Stimulated activated naive CD8-positive, alpha-beta T cell treated with anti-CD3 and anti-CD28 coated beads, Interleukin-15, Interleukin-2, amounts not matched to agents 100 ng/mL and 50 ng/mL, for 24 hours (primary cell): ENCODE data around the gene FAM234B.

ENCODE experiments used
- H3K27ac Mint-ChIP-seq: one replicate; pipeline ENCODE4 v1.8.0; 2021; ENCODE audit warnings: mild to moderate bottlenecking, mixed read lengths
- H3K27me3 Mint-ChIP-seq: one replicate; pipeline ENCODE4 v1.8.0; 2021; ENCODE audit warnings: mixed read lengths
- H3K36me3 Mint-ChIP-seq: one replicate; pipeline ENCODE4 v1.8.0; 2021; ENCODE audit warnings: low read depth, mixed read lengths
- H3K4me1 Mint-ChIP-seq: one replicate; pipeline ENCODE4 v1.8.0; 2021; ENCODE audit warnings: low read depth, mixed read lengths
- H3K4me3 Mint-ChIP-seq: one replicate; pipeline ENCODE4 v1.8.0; 2021; ENCODE audit warnings: mild to moderate bottlenecking, mixed read lengths
- H3K9me3 Mint-ChIP-seq: one replicate; pipeline ENCODE4 v1.8.0; 2021; ENCODE audit warnings: mixed read lengths

FAM234B gene

GRCh38 chr12:13085968-13086686 is 41.9 kb downstream of the FAM234B start:
- Mint-ChIP-seq H3K9me3 (no peaks in the 10 kb centered on the region), H3K4me1 (peaks cover 6% of the 10 kb centered on the region), H3K27me3 (no peaks in the 10 kb centered on the region), H3K36me3 (peaks cover 15% of the 10 kb centered on the region), H3K4me3 (no peak overlapping the region), H3K27ac (no peak overlapping the region)

DNA sequence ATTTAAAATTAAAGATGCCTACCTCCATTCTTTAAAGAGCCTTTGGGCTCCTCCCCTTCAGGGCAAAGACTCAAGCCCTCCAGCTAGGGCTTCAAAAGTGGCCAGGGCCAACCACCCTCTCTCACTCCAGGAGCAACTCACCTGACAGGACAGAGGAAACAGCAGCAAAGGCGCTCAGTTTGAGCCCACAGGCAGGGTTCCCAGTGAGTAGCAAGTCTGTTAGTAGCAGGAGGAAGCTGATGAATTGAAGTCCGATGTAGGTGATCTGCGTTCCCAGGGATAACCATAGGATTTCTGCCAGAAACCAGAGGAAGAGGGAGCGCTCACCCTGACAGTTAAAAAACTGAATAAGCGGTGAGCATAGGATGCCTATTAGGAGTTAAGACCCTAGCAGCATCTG is 43.6 kb downstream of the FAM234B start:
- H3K4me3 Mint-ChIP-seq = no peak overlapping the region
- peaks cover 14% of the 10 kb centered on the region for H3K36me3 Mint-ChIP-seq
- no peaks in the 10 kb centered on the region for H3K9me3 Mint-ChIP-seq
- H3K27me3 Mint-ChIP-seq = no peaks in the 10 kb centered on the region
- no peak overlapping the region for H3K27ac Mint-ChIP-seq
- peaks cover 6% of the 10 kb centered on the region for H3K4me1 Mint-ChIP-seq

DNA sequence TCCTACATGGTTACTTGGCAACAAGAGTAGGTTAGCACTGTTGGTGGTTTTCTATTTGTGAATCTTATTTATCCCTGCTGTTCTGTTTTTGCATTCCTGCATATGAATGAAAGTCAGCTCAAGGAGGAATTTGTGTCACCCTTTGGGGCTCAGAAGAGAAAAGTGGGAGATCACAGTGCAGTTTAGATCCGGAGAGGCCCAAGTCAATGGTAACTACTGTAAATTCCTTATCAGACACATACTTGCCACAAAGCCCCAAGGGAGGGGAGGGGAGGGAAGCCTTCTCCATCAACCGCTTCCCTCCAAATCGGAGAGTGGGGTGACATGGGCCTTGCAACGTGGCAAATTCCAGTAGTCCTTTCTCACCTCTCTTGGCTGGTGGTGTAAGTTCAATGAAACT is 44.3 kb downstream of the FAM234B start:
- no peaks in the 10 kb centered on the region for H3K27me3 Mint-ChIP-seq
- no peak overlapping the region for H3K27ac Mint-ChIP-seq
- no peaks in the 10 kb centered on the region for H3K9me3 Mint-ChIP-seq
- peaks cover 14% of the 10 kb centered on the region for H3K36me3 Mint-ChIP-seq
- no peak overlapping the region for H3K4me3 Mint-ChIP-seq
- H3K4me1 Mint-ChIP-seq = peaks cover 6% of the 10 kb centered on the region

DNA sequence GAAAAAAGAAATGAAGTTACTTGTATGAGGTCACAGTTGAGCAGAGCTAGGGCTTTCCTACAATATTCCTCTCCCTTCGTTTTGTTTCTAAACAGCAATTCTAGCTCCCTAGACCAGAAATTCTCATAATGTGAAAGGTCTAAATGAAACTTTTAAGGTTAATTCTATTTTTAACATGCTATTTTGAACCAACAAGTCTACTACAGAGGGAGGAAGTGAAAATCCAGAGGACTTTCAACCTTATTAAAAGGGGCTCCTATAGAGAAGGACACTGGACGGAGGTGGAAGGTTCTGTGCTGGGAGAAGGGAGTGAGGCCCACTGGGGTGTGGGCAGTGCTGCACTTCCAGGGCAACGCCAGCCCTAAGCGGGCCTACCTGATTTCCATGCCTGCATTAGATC is 45.9 kb downstream of the FAM234B start:
- H3K27me3 Mint-ChIP-seq = no peaks in the 10 kb centered on the region
- H3K36me3 Mint-ChIP-seq = peaks cover 7% of the 10 kb centered on the region
- no peak overlapping the region for H3K4me3 Mint-ChIP-seq
- no peak overlapping the region for H3K27ac Mint-ChIP-seq
- peaks cover 15% of the 10 kb centered on the region for H3K4me1 Mint-ChIP-seq
- H3K9me3 Mint-ChIP-seq = no peaks in the 10 kb centered on the region

- H3K36me3 Mint-ChIP-seq = no peaks in the 10 kb centered on the region
- no peak overlapping the region for H3K4me3 Mint-ChIP-seq
- H3K9me3 Mint-ChIP-seq = no peaks in the 10 kb centered on the region
- no peaks in the 10 kb centered on the region for H3K27me3 Mint-ChIP-seq
- peaks cover 9% of the 10 kb centered on the region for H3K4me1 Mint-ChIP-seq
- H3K27ac Mint-ChIP-seq = no peak overlapping the region
Measured at GRCh38 chr12:13091832-13092231, 47.7 kb downstream of the FAM234B start.

DNA sequence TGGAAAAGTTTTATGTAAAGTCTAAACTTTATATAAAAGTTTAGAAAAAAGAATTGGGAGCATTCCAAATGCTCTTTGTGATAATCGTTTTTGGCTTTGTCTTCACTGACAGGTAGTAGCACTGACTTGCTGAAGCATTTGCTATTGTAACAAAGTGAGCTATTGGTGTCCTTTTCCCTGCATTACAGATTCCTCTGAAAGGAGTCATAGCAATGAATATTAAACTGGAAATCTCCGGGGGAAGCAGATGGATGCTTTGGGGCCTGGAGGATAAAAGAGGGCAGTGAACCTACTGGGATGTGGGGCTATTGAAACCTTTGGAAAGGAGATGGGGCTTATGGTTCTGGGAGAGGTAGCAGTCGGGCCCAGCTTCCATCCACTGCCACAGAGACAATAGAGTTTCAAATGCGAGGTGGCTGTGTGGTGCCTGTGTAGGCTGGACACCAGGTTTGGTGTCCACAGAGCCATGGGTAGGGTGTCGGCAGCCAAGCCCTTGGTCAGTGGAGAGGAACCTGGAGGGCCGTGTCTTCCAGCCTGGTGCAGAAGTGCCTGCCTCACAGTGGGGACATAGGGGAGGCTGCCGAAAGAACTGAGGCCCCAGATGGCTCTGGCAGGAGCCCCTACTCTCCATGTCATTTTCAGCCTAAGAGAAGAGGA is 49.1 kb downstream of the FAM234B start:
- no peaks in the 10 kb centered on the region for H3K9me3 Mint-ChIP-seq
- H3K27ac Mint-ChIP-seq = no peak overlapping the region
- no peaks in the 10 kb centered on the region for H3K36me3 Mint-ChIP-seq
- no peaks in the 10 kb centered on the region for H3K27me3 Mint-ChIP-seq
- H3K4me3 Mint-ChIP-seq = no peak overlapping the region
- peaks cover 22% of the 10 kb centered on the region for H3K4me1 Mint-ChIP-seq

DNA sequence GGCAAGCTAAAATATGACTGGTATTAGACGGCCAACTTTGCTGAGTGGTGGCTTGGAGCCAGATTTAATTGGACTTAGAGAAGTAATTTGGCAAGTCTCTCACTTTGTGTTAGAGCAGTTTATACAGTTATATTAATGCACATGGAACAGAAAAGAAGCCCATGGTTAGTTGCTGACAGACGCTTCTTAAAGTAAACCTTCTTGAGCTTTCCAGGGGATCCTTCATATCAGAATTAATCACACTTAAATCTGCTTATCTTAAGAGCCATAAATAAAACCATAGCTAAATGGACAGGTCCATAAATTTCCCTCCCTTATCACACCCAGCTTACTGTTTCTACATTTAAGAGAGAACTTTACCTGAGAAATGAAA is 49.7 kb downstream of the FAM234B start:
- Mint-ChIP-seq H3K4me3 (no peak overlapping the region), H3K27ac (peak overlapping the region; percentile 37), H3K27me3 (no peaks in the 10 kb centered on the region), H3K9me3 (no peaks in the 10 kb centered on the region), H3K4me1 (peaks cover 28% of the 10 kb centered on the region), H3K36me3 (no peaks in the 10 kb centered on the region)

DNA sequence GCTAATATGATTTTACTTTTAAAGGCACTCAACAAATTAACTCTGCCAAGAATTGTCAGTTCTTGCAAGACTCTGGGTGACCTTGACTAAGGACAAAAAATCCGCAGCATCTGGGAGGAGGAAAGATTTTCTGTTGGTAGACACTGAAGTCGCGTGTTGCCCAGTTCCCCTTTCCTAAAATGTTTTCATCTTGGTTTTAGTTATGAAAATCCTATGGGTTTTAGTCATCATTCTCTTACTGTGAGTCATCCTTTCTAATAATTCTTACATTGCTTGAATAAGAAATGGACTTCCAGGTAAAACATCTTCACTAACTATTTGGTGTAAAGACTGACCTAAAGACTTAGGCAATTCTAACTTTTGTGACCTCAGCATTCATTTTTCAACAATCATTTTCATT is 50.2 kb downstream of the FAM234B start:
- Mint-ChIP-seq H3K9me3 (no peaks in the 10 kb centered on the region), H3K36me3 (no peaks in the 10 kb centered on the region), H3K27ac (no peak overlapping the region), H3K4me1 (peaks cover 33% of the 10 kb centered on the region), H3K4me3 (no peak overlapping the region), H3K27me3 (no peaks in the 10 kb centered on the region)

GRCh38 chr12:13095266-13095995 is 51.2 kb downstream of the FAM234B start:
- H3K9me3 Mint-ChIP-seq = no peaks in the 10 kb centered on the region

GRCh38 chr12:13097491-13098011 is 53.4 kb downstream of the FAM234B start:
- Mint-ChIP-seq H3K36me3 (no peaks in the 10 kb centered on the region), H3K27me3 (no peaks in the 10 kb centered on the region), H3K27ac (peak overlapping the region; percentile 70), H3K4me3 (peak overlapping the region; percentile 58), H3K4me1 (peaks cover 65% of the 10 kb centered on the region), H3K9me3 (no peaks in the 10 kb centered on the region)

More at GRCh38 chr12:13095266-13095995, 51.2 kb downstream of the FAM234B start:
- Mint-ChIP-seq H3K27me3 (no peaks in the 10 kb centered on the region), H3K4me1 (peaks cover 44% of the 10 kb centered on the region), H3K36me3 (no peaks in the 10 kb centered on the region), H3K4me3 (no peak overlapping the region), H3K27ac (no peak overlapping the region)

DNA sequence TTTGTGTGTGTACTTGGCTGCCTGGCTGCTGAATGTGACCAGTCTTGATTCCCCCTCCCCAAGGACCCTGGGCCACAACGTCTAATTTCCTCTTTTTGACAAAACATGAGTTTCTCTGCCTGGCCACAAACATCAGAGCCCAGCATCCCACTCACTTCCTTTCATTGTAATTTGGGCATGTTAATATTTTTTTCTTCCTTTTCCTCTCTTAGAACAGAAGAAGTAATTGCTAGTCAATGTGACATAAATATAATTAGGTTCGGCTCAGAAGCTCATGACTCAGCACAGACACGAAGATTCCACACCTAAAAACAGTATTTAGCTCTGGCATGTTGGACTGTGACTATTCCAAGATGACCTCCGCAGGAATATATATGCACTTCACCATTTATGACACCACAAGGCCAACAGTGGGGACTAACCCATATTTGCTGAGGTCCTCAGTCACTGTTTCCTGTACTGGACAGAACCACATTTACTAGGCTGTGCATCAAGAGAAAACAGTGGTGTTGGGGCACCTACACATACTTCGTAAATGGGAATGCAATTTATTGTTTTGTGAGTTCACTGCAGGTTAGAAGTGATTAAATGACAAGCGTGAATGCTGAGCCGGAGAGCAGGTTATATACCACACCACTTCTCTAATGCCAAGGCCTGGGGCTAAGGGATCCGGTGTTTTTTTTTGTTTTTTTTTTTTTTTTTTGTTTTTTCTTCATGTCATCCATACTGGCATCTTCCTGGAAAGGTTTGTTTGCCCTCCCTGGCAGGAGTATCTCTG is 55.1 kb downstream of the FAM234B start:
- Mint-ChIP-seq H3K27me3 (no peaks in the 10 kb centered on the region), H3K4me3 (peak overlapping the region; percentile 22), H3K27ac (peak overlapping the region; percentile 59), H3K36me3 (no peaks in the 10 kb centered on the region), H3K9me3 (no peaks in the 10 kb centered on the region), H3K4me1 (peaks cover 73% of the 10 kb centered on the region)

GRCh38 chr12:13099844-13100604 is 55.8 kb downstream of the FAM234B start:
- peak overlapping the region; percentile 70 for H3K4me3 Mint-ChIP-seq
- peaks cover 67% of the 10 kb centered on the region for H3K4me1 Mint-ChIP-seq
- H3K9me3 Mint-ChIP-seq = no peaks in the 10 kb centered on the region
- H3K27ac Mint-ChIP-seq = peak overlapping the region; percentile 84
- no peaks in the 10 kb centered on the region for H3K36me3 Mint-ChIP-seq
- no peaks in the 10 kb centered on the region for H3K27me3 Mint-ChIP-seq

DNA sequence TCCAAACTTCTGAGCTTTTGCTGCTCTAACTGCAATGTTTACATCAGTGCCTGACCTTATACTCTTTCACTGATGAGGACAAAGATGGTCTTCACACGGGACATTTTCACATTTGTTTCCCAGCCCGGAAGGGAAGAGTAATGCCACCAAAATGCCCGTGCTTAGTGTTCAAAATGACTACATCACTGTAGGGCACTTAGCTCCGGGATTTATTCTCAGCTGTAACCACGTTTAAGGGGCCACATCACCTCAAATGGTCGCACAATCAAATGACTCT is 56.4 kb downstream of the FAM234B start:
- H3K4me3 Mint-ChIP-seq = peak overlapping the region; percentile 70
- no peaks in the 10 kb centered on the region for H3K9me3 Mint-ChIP-seq
- peaks cover 67% of the 10 kb centered on the region for H3K4me1 Mint-ChIP-seq
- no peaks in the 10 kb centered on the region for H3K27me3 Mint-ChIP-seq
- no peaks in the 10 kb centered on the region for H3K36me3 Mint-ChIP-seq
- H3K27ac Mint-ChIP-seq = peak overlapping the region; percentile 84
